Hematopoietic multipotent progenitor cell treated with erythropoietin and hydrocortisone succinate and interleukin-3 and kit ligand, for 8 days (in vitro differentiated cells): ENCODE data around the gene ETS2.
A peak's percentile ranks its signal among the peaks of the same experiment; 100 is the strongest.

Source experiments
- DNase-seq: peaks from one replicate; pipeline ENCODE4 v3.0.0-alpha.2; 2015

Gene ETS2

GRCh38 chr21:38802050-38803026 is 3.4 kb upstream of the ETS2 start:
- DNase-seq: no peak

DNA sequence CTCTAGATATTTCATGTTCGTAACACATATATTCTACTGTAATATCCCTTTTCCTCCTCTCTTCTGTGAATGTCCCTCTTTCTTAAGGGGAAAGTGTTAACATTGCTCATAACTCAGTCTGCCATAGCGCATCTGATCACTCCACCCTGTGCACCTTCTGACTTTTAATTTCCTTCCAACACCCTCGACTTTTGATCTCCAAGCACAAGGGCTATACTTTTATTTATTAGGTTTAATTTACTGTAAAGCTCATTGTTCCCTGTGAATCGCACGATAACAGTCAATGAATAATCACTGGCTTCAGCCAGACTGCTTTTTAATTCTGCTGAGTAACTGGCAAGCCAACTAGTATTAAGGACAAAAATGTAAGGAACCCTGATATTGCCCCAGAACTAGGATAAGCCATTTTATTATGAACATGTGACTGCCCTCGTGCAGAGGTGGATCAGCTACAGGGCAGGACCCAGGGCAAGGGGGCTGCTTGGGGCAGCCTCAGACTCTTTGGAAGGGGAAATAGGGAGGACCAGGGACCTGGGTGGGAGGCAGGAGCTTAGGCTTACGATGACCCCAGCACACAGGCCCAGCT is 2.6 kb upstream of the ETS2 start:
- no peak for DNase-seq

- no peak for DNase-seq
Observed at GRCh38 chr21:38804030-38804788, 1.5 kb upstream of the ETS2 start.

DNA sequence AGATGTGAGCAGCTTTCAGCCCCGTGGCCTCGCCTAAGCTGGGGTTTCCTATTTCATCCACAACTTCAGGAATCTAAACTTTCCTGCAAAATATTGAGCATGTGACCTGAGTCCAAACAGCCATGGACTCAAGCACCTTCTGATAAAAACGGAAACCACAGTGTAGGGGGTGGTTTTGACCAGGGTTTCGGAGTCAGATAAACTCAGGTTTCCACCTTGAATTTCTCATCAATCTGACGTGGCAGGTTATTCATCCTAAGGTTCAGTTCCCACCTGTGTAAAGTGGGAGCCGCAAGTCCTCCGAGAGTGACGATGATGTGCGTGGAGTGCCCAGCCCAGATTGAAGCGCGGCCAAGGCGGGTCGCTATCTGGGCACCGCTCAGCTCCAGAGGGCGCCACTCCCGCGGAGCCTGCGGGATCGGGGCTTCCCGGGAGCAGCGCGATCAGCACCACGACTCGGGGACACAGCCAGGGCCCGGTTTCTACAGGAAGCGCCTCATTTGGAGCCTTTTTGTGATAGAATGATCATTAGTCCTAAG is 871 bp upstream of the ETS2 start:
- peak; percentile 51 for DNase-seq

DNA sequence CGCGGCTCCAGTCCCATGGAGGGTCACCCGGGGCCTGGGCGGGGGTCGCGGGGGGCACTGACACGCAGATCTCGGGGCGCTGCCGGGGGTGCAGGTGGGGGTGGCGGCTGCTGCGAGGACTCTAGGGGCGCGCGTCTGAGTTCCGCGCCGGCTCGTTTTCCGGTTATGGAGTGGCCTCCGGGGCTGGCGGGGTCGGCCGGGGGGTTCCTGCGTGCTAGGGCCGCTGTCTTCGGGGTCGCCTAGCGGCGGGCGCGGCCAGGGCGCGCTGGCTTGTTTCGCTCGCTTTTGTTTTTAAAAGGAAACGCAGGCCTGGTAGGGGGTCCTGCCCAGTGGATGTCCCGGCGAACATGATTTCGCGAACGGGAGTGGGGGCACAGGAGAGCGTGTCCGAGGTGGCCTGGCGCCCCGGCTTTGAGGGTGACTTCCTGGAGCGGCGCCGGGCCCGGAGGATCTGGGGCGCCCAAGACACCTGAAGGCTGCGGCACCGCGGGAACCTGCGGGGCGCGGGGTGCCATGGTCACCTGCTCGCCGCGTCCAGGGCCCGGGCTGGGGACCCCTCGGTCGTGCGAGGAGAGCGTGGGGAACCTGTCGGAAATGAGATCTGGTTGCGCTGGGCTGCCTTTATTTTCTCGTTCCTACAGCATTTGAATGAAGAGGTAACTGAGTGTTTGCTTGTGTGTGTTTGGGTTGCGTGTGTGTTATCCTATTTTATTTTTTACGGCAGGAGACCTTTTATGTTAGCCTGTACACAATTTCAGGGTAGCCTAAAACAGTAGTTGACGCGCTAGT is 618 bp downstream of the ETS2 start:
- DNase-seq: no peak

GRCh38 chr21:38806942-38807284 is 1.2 kb downstream of the ETS2 start:
- DNase-seq: peak; percentile 69

- no peak for DNase-seq
Observed at GRCh38 chr21:38807441-38807871, 1.7 kb downstream of the ETS2 start.

DNA sequence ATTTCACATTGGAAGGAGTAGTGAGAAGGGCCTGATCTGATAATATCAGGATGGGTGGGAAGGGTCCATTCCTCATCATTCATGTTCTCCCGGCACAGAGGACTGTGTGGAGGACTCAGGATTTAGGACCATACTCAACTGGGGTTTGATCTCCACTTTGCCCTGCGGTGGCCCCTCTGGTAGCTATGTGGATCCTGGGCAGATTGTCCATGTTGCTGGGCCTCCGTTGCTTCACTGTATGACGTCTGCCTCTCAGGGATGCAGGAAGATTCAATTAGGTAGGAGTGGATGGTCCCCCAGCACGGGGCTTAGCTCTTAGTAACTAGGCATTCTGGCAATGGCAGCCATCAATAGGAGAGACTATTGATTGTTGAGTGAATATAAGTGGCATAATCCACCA is 2.3 kb downstream of the ETS2 start:
- no peak for DNase-seq

DNA sequence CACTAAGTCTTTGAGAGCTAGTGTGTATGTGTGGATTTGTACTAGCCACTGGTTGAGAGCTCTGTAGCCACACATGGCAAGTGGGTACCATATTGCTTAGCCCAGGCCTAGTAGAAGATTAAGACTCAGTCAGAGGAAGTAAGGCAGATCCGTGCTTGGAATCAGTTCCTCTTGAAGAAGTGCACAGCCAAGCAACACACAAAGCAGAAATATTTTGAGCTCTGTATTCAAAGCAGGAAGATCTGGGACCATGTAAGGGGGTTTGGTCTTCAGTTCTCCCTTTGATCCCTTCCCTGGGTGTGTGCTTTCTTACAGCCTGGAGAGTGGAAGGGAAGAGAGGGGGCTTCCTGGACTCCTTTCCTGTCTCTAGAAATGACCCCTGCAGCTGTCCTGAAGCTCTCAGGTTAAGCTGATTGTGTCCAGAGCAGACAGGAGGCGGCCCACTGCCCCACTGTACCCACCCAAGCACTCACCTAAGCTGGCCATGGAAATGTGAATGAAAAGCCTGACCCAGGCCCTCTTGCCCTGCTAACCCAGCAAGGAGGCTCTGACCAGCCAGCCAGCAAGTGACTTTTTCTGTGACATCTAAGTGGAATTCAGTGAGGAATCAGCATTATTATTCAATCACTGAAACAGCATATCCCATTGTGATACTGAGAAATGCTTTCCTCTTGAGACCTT is 3.6 kb downstream of the ETS2 start:
- DNase-seq: no peak

GRCh38 chr21:38810034-38810825 is 4.5 kb downstream of the ETS2 start:
- DNase-seq: no peak

- DNase-seq: no peak
Observed at GRCh38 chr21:38810826-38811164, 5.1 kb downstream of the ETS2 start.

DNA sequence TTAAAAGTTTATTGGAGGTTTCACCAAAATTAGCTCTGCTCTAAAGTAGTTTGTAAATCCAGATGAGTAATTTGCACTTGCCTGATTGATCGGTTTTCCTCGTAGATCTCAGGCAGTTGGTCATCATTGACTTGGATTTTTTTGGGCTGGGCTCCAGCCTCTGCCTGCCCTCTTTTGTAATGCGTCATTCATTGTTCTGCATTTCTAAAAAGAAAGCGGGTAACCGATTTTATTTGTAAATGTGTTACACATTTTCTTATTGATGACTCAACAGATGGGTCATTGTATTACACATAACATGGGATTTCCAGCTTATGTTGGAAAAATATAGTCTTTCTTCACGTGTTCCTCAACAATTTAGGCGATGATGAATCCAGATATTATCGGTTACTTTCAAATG is 5.5 kb downstream of the ETS2 start:
- DNase-seq: no peak

GRCh38 chr21:38813143-38813542 is 7.4 kb downstream of the ETS2 start:
- DNase-seq: no peak

DNA sequence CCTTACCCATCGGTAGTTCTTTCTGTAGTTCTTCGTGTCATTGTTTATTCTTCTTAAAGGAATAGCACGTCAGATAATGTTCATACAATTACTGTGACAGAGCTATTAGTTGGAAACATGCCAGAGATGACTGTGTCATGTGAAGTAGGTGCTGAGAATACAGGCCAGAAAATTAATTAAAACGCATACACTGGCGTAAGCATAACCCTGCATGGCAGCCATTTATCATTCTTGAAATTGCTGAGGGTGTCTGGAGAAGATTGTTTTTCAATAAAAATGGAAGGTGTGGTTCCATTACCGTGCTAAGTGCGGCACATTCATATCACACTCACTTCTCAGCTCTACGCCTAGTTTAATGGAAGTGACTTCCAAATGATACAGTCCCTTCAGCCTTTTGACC is 7.8 kb downstream of the ETS2 start:
- no peak for DNase-seq

DNA sequence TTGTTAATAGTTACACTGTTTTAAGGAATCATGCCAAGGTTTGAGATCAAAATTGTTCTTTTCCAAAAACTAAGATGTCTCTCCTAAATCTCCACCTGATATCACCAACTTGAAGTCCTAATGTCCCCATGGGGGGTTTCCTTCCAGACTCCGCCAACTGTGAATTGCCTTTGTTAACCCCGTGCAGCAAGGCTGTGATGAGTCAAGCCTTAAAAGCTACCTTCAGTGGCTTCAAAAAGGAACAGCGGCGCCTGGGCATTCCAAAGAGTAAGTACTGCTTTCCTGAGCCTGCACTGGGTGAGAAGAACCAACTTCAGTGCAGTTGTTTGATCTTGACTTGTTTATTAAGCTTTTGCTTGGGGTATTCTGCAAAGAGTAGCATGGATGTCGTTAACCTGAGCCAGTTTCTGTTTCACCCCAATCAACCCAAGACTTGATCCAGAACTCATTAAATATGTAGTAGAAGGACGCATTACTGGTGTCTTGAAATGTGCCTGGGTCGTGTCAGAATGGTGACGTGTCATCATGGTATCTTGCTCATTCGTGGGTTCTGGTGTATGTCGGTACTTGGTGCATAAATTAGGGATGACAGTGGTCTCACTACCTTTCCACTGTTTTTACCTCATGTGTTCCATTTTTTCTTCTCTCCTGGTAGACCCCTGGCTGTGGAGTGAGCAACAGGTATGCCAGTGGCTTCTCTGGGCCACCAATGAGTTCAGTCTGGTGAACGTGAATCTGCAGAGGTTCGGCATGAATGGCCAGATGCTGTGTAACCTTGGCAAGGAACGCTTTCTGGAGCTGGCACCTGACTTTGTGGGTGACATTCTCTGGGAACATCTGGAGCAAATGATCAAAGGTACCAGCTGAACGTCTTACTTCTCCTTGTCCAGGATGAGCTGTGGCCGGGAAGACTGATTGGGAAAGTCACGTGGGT is 8.7 kb downstream of the ETS2 start:
- no peak for DNase-seq

DNA sequence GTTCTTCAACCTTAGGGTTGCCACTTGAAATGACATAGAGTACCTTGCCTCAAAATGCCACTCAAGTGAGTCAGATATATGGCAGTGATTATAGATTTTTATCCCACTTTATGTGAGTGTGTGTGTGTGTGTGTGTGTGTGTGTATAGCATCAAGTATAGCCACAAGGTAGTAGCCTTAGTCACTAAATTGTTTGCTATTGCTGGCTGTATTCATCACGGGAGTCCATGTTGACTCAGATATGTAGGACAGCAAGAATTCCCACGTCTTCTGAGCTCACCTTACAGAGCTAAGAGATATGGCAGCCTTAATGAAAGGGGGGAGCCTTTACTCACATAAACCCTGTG is 9.3 kb downstream of the ETS2 start:
- no peak for DNase-seq

GRCh38 chr21:38816400-38816977 is 10.8 kb downstream of the ETS2 start:
- no peak for DNase-seq

GRCh38 chr21:38817371-38818324 is 11.9 kb downstream of the ETS2 start:
- no peak for DNase-seq

DNA sequence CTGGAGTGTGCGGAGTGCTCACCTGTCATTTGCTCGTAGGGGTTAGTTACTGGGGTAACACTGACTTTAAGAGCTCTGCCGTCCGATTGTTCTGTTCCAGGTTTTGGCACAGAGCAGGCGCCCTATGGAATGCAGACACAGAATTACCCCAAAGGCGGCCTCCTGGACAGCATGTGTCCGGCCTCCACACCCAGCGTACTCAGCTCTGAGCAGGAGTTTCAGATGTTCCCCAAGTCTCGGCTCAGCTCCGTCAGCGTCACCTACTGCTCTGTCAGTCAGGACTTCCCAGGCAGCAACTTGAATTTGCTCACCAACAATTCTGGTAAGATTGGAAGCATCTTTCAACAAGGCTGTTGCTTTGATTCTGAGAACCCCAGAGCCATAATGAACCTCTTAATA is 12.6 kb downstream of the ETS2 start:
- DNase-seq: no peak
